GM21528 (cell line): ENCODE results near the gene TFE3.

Experiments
- ATAC-seq: cut with Tn5 transposase; IDR thresholded peaks from one replicate; pipeline ENCODE4 v1.9.1; 2021; ENCODE audit warnings: mild to moderate bottlenecking, moderate library complexity; ENCODE audit not compliant: unreplicated experiment, low FRiP score

TFE3 gene

GRCh38 chrX:49061916-49062315, 18.8 kb upstream of the TFE3 start:
- ATAC-seq: no peak

GRCh38 chrX:49061490-49061889, 18.3 kb upstream of the TFE3 start:
- ATAC-seq: no peak

GRCh38 chrX:49060914-49061313, 17.8 kb upstream of the TFE3 start:
- ATAC-seq: no peak

GRCh38 chrX:49059681-49060085, 16.5 kb upstream of the TFE3 start:
- no peak for ATAC-seq

GRCh38 chrX:49059201-49059600, 16.0 kb upstream of the TFE3 start:
- ATAC-seq: no peak

GRCh38 chrX:49058794-49059193, 15.6 kb upstream of the TFE3 start, which contains the start of gene CCDC120:
TSS of gene CCDC120 (plus strand) at chrX:49058999. CDS start at chrX:49062042, 3,043 bp downstream.
- no peak for ATAC-seq

GRCh38 chrX:49054073-49054762, 11.1 kb upstream of the TFE3 start:
- ATAC-seq: no peak

- ATAC-seq: peak; percentile 58
These were observed 10.3 kb upstream of the TFE3 start for GRCh38 chrX:49053223-49054072.

- no peak for ATAC-seq
These were observed 777 bp upstream of the TFE3 start for GRCh38 chrX:49043987-49044281.

GRCh38 chrX:49042581-49043219, 457 bp downstream of the TFE3 start:
- peak; percentile 3 for ATAC-seq

- ATAC-seq: no peak
These were observed 1.2 kb downstream of the TFE3 start for GRCh38 chrX:49041744-49042580.

GRCh38 chrX:49040376-49040955, 2.7 kb downstream of the TFE3 start:
- no peak for ATAC-seq

GRCh38 chrX:49039598-49040375, 3.4 kb downstream of the TFE3 start:
- ATAC-seq: no peak

- ATAC-seq: no peak
These were observed 5.2 kb downstream of the TFE3 start for GRCh38 chrX:49037883-49038475.

- no peak for ATAC-seq
These were observed 12.9 kb downstream of the TFE3 start for GRCh38 chrX:49030283-49030682.

- no peak for ATAC-seq
These were observed 13.3 kb downstream of the TFE3 start for GRCh38 chrX:49029876-49030275.

GRCh38 chrX:49019599-49020249, 23.4 kb downstream of the TFE3 start:
- ATAC-seq: no peak

GRCh38 chrX:49019050-49019449, 24.1 kb downstream of the TFE3 start:
- ATAC-seq: no peak

GRCh38 chrX:49003696-49004095, 39.5 kb downstream of the TFE3 start:
- ATAC-seq: no peak
